ENCODE data around the gene MRPL20. TPM values are rescaled to one million over a fixed set of nuclear protein-coding genes. Genes with fewer than 3 reads are reported as not detected.

MRPL20 gene
- total RNA-seq, 1 donor, result 53.9 TPM

GRCh38 chr1:1358433-1359271 lies 48.4 kb downstream of the MRPL20 start, which contains the start of gene MXRA8:
TSS of gene MXRA8 (minus strand) at chr1:1358555. CDS start at chr1:1358504, 51 bp downstream.
- DNase-seq (ENCODE audit: insufficient read length, low spot score, missing footprints), result peak; percentile 98
- H3K36me3 ChIP-seq (ENCODE audit: insufficient read depth, low read length), result peaks cover 11% of the 10 kb centered on the region
- peak within 1 kb of the TSS; percentile 89 for H3K4me2 ChIP-seq (ENCODE audit: insufficient read depth, low read length)
- H3K4me1 ChIP-seq (ENCODE audit: insufficient read depth, low read length), result peaks cover 45% of the 10 kb centered on the region
- H3K9me3 ChIP-seq (ENCODE audit: low read depth, low read length), result no peaks in the 10 kb centered on the region
- peak within 1 kb of the TSS; percentile 95 for H3K4me3 ChIP-seq (ENCODE audit: insufficient read depth, low read length)
- H3K79me2 ChIP-seq (ENCODE audit: insufficient read depth, low read length), result peaks cover 49% of the 10 kb centered on the region
- H3K27me3 ChIP-seq (ENCODE audit: insufficient read depth, low read length), result no peaks in the 10 kb centered on the region
- TF ChIP-seq, protein P1, sequence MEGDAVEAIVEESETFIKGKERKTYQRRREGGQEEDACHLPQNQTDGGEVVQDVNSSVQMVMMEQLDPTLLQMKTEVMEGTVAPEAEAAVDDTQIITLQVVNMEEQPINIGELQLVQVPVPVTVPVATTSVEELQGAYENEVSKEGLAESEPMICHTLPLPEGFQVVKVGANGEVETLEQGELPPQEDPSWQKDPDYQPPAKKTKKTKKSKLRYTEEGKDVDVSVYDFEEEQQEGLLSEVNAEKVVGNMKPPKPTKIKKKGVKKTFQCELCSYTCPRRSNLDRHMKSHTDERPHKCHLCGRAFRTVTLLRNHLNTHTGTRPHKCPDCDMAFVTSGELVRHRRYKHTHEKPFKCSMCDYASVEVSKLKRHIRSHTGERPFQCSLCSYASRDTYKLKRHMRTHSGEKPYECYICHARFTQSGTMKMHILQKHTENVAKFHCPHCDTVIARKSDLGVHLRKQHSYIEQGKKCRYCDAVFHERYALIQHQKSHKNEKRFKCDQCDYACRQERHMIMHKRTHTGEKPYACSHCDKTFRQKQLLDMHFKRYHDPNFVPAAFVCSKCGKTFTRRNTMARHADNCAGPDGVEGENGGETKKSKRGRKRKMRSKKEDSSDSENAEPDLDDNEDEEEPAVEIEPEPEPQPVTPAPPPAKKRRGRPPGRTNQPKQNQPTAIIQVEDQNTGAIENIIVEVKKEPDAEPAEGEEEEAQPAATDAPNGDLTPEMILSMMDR (IDR thresholded peaks at IDR 0.05; ENCODE audit: extremely low read depth, low read depth, low read length), result no peak
- peaks cover 13% of the 10 kb centered on the region for H4K20me1 ChIP-seq (ENCODE audit: insufficient read depth, low read length)
- H2AFZ ChIP-seq (ENCODE audit: low read length), result peak within 1 kb of the TSS; percentile 70
- peak within 1 kb of the TSS; percentile 85 for H3K27ac ChIP-seq (ENCODE audit: low read depth, low read length)

DNA sequence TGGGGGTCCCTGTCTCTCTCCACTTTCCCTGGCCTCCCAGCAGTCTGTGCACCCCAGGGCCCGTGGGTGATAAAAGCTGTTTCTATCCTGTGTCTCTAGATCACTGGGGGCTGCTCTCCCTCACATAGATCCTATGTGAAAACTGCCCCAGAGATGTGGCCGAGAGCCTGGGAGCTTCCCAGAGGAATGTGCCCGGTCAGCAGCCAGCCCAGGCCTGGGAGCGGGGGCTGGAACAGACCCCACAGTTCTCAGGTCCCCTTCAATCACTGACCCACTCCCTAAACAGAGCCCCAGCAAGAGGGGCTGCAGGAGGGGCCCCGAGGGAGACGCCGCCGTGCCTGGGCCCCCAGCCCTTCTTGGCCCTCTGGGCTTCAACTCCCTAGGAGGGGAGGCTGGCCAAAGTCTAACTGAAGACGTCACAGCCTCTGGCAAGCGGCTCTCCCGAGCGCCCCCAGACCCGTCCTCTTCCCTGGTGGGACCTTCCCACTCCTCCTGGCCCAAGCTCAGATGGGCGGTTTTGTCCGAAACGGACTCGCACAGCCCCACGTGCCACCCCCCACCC lies 49.1 kb downstream of the MRPL20 start:
- H3K27ac ChIP-seq (ENCODE audit: low read depth, low read length), result peak overlapping the region; percentile 85
- no peaks in the 10 kb centered on the region for H3K27me3 ChIP-seq (ENCODE audit: insufficient read depth, low read length)
- H3K9me3 ChIP-seq (ENCODE audit: low read depth, low read length), result no peaks in the 10 kb centered on the region
- peak; percentile 90 for DNase-seq (ENCODE audit: insufficient read length, low spot score, missing footprints)
- H3K4me1 ChIP-seq (ENCODE audit: insufficient read depth, low read length), result peaks cover 45% of the 10 kb centered on the region
- TF ChIP-seq, protein P1 (IDR thresholded peaks at IDR 0.05; ENCODE audit: extremely low read depth, low read depth, low read length), result no peak
- H3K79me2 ChIP-seq (ENCODE audit: insufficient read depth, low read length), result peaks cover 56% of the 10 kb centered on the region
- no peak overlapping the region for H2AFZ ChIP-seq (ENCODE audit: low read length)
- peak overlapping the region; percentile 95 for H3K4me3 ChIP-seq (ENCODE audit: insufficient read depth, low read length)
- peaks cover 18% of the 10 kb centered on the region for H4K20me1 ChIP-seq (ENCODE audit: insufficient read depth, low read length)
- peaks cover 18% of the 10 kb centered on the region for H3K36me3 ChIP-seq (ENCODE audit: insufficient read depth, low read length)
- H3K4me2 ChIP-seq (ENCODE audit: insufficient read depth, low read length), result peak overlapping the region; percentile 89

GRCh38 chr1:1356796-1357401 lies 50.2 kb downstream of the MRPL20 start:
- Histone ChIP-seq H4K20me1 (ENCODE audit: insufficient read depth, low read length) (peaks cover 27% of the 10 kb centered on the region), H3K27me3 (ENCODE audit: insufficient read depth, low read length) (no peaks in the 10 kb centered on the region), H3K4me3 (ENCODE audit: insufficient read depth, low read length) (peak overlapping the region; percentile 95), H3K36me3 (ENCODE audit: insufficient read depth, low read length) (peaks cover 27% of the 10 kb centered on the region), H3K79me2 (ENCODE audit: insufficient read depth, low read length) (peaks cover 61% of the 10 kb centered on the region), H2AFZ (ENCODE audit: low read length) (no peak overlapping the region), H3K9me3 (ENCODE audit: low read depth, low read length) (no peaks in the 10 kb centered on the region), H3K4me1 (ENCODE audit: insufficient read depth, low read length) (peaks cover 40% of the 10 kb centered on the region), H3K4me2 (ENCODE audit: insufficient read depth, low read length) (peak overlapping the region; percentile 89), H3K27ac (ENCODE audit: low read depth, low read length) (peak overlapping the region; percentile 85)
- DNase-seq (ENCODE audit: insufficient read length, low spot score, missing footprints), result peak; percentile 89
- TF ChIP-seq, protein P1 (IDR thresholded peaks at IDR 0.05; ENCODE audit: extremely low read depth, low read depth, low read length), result no peak
